ENCODE data around the gene EIF3I.
A peak's percentile ranks its signal among the peaks of the same experiment; 100 is the strongest.
"Not testable (repeated sequence)": the region's sequence is repeated elsewhere in the genome, so short reads cannot be mapped to it uniquely, and the experiment has no call there.

Gene EIF3I

GRCh38 chr1:32257227-32257508, 35.0 kb downstream of the EIF3I start:
- no peak for DNase-seq (ENCODE audit: low spot score)
- TF ChIP-seq CTCF (IDR thresholded peaks at IDR 0.05; ENCODE audit: extremely low read depth, insufficient read depth, missing control alignments) = no peak
- in situ Hi-C loops (cut with MboI; ENCODE audit: low pct_unique_long_range_greater_than_20kb, low sequenced_read_pairs, unreplicated experiment) = no loop called here

- in situ Hi-C loops (cut with MboI; ENCODE audit: low pct_unique_long_range_greater_than_20kb, low sequenced_read_pairs, unreplicated experiment); DNase-seq (ENCODE audit: low spot score): not testable (repeated sequence)
These were observed 41.0 kb downstream of the EIF3I start for GRCh38 chr1:32263236-32263593.

DNA sequence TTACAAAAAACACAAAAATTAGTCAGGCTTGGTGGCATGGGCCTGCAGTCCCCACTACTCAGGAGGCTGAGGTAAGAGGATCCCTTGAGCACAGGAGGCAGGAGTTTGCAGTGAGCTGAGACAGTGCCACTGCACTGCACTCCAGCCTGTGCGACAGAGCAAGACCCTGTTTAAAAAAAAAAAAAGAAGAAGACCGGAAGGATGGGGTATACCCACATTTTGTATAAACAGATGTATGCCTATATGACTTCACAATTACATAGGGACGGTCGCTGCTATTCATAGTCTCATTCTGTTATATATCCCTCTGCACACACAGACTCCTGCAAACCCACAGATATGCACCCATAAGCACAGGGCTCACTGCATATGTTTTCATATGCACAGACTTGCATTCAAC, 41.5 kb downstream of the EIF3I start:
- in situ Hi-C loops (cut with MboI; ENCODE audit: low pct_unique_long_range_greater_than_20kb, low sequenced_read_pairs, unreplicated experiment) = no loop called here
- no peak for DNase-seq (ENCODE audit: low spot score)
- TF ChIP-seq CTCF (IDR thresholded peaks at IDR 0.05; ENCODE audit: extremely low read depth, insufficient read depth, missing control alignments) = no peak

DNA sequence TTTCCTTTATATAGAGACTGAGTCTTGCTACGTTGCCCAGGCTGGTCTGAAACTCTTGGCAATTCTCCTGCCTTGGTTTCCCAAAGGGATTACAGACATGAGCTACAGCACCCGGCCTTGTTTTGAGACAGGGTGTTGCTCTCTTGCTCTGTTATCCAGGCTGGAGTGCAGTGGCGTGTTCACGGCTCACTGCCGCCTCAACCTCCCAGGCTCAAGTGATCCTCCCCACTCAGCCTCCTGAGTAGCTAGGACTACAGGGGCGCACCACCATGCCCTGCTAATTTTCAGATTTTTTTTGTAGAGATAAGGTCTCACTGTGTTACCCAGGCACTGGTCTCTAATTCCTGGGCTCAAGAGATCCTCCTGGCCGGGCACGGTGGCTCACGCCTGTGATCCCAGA, 43.6 kb downstream of the EIF3I start:
- no peak for DNase-seq (ENCODE audit: low spot score)
- no peak for TF ChIP-seq CTCF (IDR thresholded peaks at IDR 0.05; ENCODE audit: extremely low read depth, insufficient read depth, missing control alignments)

DNA sequence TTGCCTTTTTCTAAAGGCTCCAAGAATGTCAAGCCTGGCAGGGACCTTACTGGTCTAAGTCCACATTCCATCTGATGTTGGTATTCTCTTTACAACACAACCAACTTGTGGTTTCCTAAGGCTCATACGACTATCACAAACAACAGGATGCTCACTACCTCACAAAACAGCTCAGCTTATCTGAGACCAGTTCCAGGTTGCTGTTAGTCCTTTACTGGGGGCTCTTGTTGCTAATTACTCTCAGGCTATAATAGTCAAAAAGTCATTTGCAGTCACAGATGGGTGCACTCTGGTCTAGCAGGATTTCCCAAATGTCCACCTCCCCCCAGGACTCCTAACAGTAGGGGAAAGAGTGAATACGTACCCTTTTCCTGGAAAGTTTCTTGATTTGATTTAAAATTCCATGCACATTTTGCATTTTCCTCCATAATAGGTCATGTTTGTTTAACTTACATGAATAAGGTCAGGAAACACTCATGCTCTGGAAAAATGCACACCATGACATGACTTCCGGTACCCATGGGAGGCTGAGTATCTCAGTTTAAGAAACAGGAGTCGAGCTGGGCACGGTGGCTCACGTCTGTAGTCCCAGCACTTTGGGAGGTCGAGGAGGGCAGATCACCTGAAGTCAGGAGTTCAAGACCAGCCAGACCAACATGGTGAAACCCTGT, 44.8 kb downstream of the EIF3I start:
- no peak for TF ChIP-seq CTCF (IDR thresholded peaks at IDR 0.05; ENCODE audit: extremely low read depth, insufficient read depth, missing control alignments)
- in situ Hi-C loops (cut with MboI; ENCODE audit: low pct_unique_long_range_greater_than_20kb, low sequenced_read_pairs, unreplicated experiment) = no loop called here
- peak; percentile 22 for DNase-seq (ENCODE audit: low spot score)

More for the DNA sequence above, 43.6 kb downstream of the EIF3I start:
- in situ Hi-C loops (cut with MboI; ENCODE audit: low pct_unique_long_range_greater_than_20kb, low sequenced_read_pairs, unreplicated experiment) = no loop called here

DNA sequence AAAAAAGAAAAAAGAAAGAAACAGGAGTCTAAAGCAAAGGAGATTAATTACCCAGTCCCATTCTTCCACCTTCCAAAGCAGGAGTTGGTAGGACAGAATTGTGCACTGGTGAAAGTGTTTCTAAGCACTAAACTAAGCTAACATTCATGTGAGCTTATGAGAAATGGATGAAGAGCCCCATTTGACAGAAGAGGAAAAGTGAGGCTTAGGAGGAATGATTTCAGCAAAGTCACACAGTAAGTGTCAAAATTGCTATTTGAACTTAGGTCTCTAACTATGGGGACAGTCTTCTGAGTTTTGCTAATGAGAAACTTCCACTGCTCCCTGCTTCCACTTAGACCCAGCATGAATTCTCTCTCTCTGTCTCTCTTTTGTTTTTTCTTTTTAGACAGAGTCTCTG, 47.5 kb downstream of the EIF3I start:
- no peak for TF ChIP-seq CTCF (IDR thresholded peaks at IDR 0.05; ENCODE audit: extremely low read depth, insufficient read depth, missing control alignments)
- in situ Hi-C loops (cut with MboI; ENCODE audit: low pct_unique_long_range_greater_than_20kb, low sequenced_read_pairs, unreplicated experiment) = no loop called here

DNA sequence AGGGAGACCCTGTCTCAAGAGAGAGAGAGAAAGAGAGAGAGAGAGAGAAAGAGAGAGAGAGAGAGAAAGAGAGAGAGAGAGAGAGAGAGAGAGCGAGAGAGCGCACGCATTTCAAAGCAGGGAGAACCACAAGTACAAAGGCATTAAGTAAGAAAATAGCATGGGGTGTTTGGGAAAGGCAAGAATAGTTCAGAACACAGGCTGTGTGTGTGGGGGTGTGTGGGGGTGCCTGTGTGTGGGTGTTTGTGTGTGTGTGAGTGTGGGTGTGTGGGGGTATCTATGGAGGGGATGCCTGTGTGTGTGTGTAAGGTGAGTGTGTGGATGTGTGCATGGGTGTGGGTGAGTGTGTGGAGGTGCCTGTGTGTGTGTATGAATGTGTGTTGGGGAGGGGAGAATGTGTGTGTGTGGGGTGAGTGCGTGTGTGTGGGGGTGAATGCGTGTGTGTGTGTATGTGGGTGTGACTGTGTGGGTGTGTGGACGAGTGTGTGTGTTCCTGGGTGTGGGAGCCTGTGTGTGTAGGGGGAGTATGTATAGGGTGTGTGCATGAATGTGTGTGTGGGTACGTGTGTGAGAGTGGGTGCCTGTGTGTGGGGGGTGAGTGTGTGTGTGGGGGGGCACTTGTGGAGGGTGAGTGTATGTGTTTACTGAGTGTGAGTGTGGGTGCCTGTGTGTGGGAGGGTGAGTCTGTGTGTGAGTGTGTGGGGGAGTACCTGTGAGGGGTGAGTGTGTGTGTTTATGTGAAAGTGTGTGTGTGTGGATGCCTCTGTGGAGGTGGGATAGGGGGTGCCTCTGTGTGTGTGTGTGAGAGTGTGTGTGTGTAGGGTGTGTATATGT, 50.6 kb downstream of the EIF3I start:
- no peak for TF ChIP-seq CTCF (IDR thresholded peaks at IDR 0.05; ENCODE audit: extremely low read depth, insufficient read depth, missing control alignments)
- DNase-seq (ENCODE audit: low spot score) = no peak
- in situ Hi-C loops (cut with MboI; ENCODE audit: low pct_unique_long_range_greater_than_20kb, low sequenced_read_pairs, unreplicated experiment) = no loop called here

More for the DNA sequence above, 47.5 kb downstream of the EIF3I start:
- no peak for DNase-seq (ENCODE audit: low spot score)

Measured in GM13977 (cell line).